SU-DHL-6 (cell line): ENCODE measurements around the gene CCND3.

Source experiments
- EZH2phosphoT487 ChIP-seq: fragments of 200-600 bp; sonication (generic), shearing (Covaris generic); conservative IDR thresholded peaks from 2 replicates; pipeline ENCODE4 v1.6.1; 2018; ENCODE audit warnings: mild to moderate bottlenecking, antibody characterized with exemption, low read length, moderate library complexity, mixed read lengths
- TF ChIP-seq, protein P1 (sequence below): fragments of 200-600 bp; sonication (generic); IDR thresholded peaks from one replicate; pipeline ENCODE4 v1.5.1; 2017; ENCODE audit warnings: antibody characterized with exemption, mild to moderate bottlenecking, low read length, moderate library complexity; ENCODE audit not compliant: insufficient read depth, poor library complexity, severe bottlenecking

GRCh38 chr6:41936073-41936837, 5.4 kb downstream of the CCND3 start:
- TF ChIP-seq, protein P1, sequence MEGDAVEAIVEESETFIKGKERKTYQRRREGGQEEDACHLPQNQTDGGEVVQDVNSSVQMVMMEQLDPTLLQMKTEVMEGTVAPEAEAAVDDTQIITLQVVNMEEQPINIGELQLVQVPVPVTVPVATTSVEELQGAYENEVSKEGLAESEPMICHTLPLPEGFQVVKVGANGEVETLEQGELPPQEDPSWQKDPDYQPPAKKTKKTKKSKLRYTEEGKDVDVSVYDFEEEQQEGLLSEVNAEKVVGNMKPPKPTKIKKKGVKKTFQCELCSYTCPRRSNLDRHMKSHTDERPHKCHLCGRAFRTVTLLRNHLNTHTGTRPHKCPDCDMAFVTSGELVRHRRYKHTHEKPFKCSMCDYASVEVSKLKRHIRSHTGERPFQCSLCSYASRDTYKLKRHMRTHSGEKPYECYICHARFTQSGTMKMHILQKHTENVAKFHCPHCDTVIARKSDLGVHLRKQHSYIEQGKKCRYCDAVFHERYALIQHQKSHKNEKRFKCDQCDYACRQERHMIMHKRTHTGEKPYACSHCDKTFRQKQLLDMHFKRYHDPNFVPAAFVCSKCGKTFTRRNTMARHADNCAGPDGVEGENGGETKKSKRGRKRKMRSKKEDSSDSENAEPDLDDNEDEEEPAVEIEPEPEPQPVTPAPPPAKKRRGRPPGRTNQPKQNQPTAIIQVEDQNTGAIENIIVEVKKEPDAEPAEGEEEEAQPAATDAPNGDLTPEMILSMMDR = peak; percentile 95
- no peak for TF ChIP-seq EZH2phosphoT487
